ENCODE measurements around the gene CCDC116. TPM values are rescaled to one million over a fixed set of nuclear protein-coding genes. Genes with fewer than 3 reads are reported as not detected.
"Not testable (repeated sequence)": the region's sequence is repeated elsewhere in the genome, so short reads cannot be mapped to it uniquely, and the experiment has no call there.

The CCDC116 gene
- total RNA-seq, result 0.43 TPM
- long read RNA-seq, result 0 reads

- peak; percentile 81 for DNase-seq (ENCODE audit: low spot score)
- intact Hi-C loops (cut with DNase I), result no loop called here
These were observed at the start of gene CCDC116 for GRCh38 chr22:21632237-21632895. TSS of gene CCDC116 (plus strand) at chr22:21632760. CDS start at chr22:21633182, 422 bp downstream.

GRCh38 chr22:21582801-21583740, 49.5 kb upstream of the CCDC116 start:
- no peak for DNase-seq (ENCODE audit: low spot score)
- intact Hi-C loops (cut with DNase I), result no loop called here

GRCh38 chr22:21585389-21585788, 47.2 kb upstream of the CCDC116 start:
- intact Hi-C loops (cut with DNase I), result no loop called here
- DNase-seq (ENCODE audit: low spot score), result no peak

GRCh38 chr22:21587803-21588611, 44.6 kb upstream of the CCDC116 start:
- DNase-seq (ENCODE audit: low spot score), result no peak
- intact Hi-C loops (cut with DNase I), result no loop called here

GRCh38 chr22:21589396-21589795, 43.2 kb upstream of the CCDC116 start:
- intact Hi-C loops (cut with DNase I), result no loop called here
- no peak for DNase-seq (ENCODE audit: low spot score)

GRCh38 chr22:21590809-21591641, 41.5 kb upstream of the CCDC116 start:
- intact Hi-C loops (cut with DNase I), result loop anchor here (5.0 kb wide), 1 partner anchor 36 kb away; no protein-coding TSS in a partner anchor
- DNase-seq (ENCODE audit: low spot score), result no peak

GRCh38 chr22:21591695-21592094, 40.9 kb upstream of the CCDC116 start:
- intact Hi-C loops (cut with DNase I), result loop anchor here (5.0 kb wide), 1 partner anchor 36 kb away; no protein-coding TSS in a partner anchor
- DNase-seq (ENCODE audit: low spot score), result no peak

- no peak for DNase-seq (ENCODE audit: low spot score)
- intact Hi-C loops (cut with DNase I), result loop anchor here (5.0 kb wide), 1 partner anchor 35 kb away; no protein-coding TSS in a partner anchor
These were observed 40.1 kb upstream of the CCDC116 start for GRCh38 chr22:21592422-21592821.

GRCh38 chr22:21593406-21594232, 38.9 kb upstream of the CCDC116 start:
- DNase-seq (ENCODE audit: low spot score), result peak; percentile 79
- intact Hi-C loops (cut with DNase I), result loop anchor here (5.0 kb wide), 1 partner anchor 34 kb away; no protein-coding TSS in a partner anchor

- intact Hi-C loops (cut with DNase I), result loop anchor here (5.0 kb wide), 1 partner anchor 32 kb away; no protein-coding TSS in a partner anchor
- no peak for DNase-seq (ENCODE audit: low spot score)
These were observed 37.6 kb upstream of the CCDC116 start for GRCh38 chr22:21594865-21595452.

GRCh38 chr22:21596356-21597135, 36.0 kb upstream of the CCDC116 start:
- DNase-seq (ENCODE audit: low spot score); intact Hi-C loops (cut with DNase I): not testable (repeated sequence)

GRCh38 chr22:21598302-21598701, 34.3 kb upstream of the CCDC116 start:
- intact Hi-C loops (cut with DNase I), result no loop called here

GRCh38 chr22:21599053-21599893, 33.3 kb upstream of the CCDC116 start:
- no peak for DNase-seq (ENCODE audit: low spot score)
- intact Hi-C loops (cut with DNase I), result no loop called here

More at GRCh38 chr22:21598302-21598701, 34.3 kb upstream of the CCDC116 start:
- DNase-seq (ENCODE audit: low spot score), result no peak

- DNase-seq (ENCODE audit: low spot score), result no peak
- intact Hi-C loops (cut with DNase I), result no loop called here
These were observed 30.0 kb upstream of the CCDC116 start for GRCh38 chr22:21602579-21602978.

GRCh38 chr22:21603973-21604372, 28.6 kb upstream of the CCDC116 start:
- DNase-seq (ENCODE audit: low spot score), result no peak
- intact Hi-C loops (cut with DNase I), result no loop called here

Measured in cardiac septum (tissue), 1 donor.